OCI-LY3 (cell line): ENCODE data around the gene LRRC39.

Experiments
- CTCF ChIP-seq: fragments of 200-600, 300-600 bp; sonication (generic); IDR thresholded peaks from 2 replicates; pipeline ENCODE4 v1.5.1; 2014; ENCODE audit warnings: antibody characterized with exemption, low read length, low read depth
- EZH2phosphoT487 ChIP-seq: fragments of 200-600 bp; shearing (Covaris generic); IDR thresholded peaks from 2 replicates; pipeline ENCODE4 v1.6.1; 2018; ENCODE audit warnings: antibody characterized with exemption, mixed run types, low read depth

DNA sequence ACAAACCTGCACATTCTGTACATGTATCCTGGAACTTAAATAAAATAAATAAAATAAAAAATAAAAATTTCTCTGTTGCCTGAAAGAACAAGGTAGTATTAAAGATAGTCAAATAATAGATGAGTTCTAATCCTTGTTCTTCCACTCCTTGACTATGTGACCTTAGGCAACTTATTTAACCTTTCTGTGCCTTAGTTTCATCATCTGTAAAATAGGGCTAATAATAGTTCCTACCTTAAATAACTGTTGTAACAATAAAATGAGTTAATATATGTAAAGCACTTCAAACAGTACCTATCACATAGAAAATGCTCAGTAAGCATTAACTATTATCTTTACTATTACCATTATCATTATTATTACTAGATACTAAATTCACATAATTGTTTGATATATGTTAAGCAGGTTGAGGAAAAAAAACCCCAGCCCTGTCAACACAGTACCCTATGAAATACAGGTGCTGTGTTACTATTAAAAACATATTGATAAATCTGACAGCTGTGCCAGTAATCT, 68.4 kb downstream of the LRRC39 start:
- no peak for TF ChIP-seq CTCF
- no peak for TF ChIP-seq EZH2phosphoT487
